IPS-18a (cell line): Measurements from ENCODE around the gene SKOR2.

ENCODE experiments used
- H3K27ac ChIP-seq: one replicate; pipeline ENCODE4 v1.5.1; 2013; ENCODE audit warnings: low read length
- H3K27me3 ChIP-seq: one replicate; pipeline ENCODE4 v1.6.1; 2013; ENCODE audit warnings: mild to moderate bottlenecking, low read length; ENCODE audit not compliant: control insufficient read depth, insufficient read depth
- H3K36me3 ChIP-seq: one replicate; pipeline ENCODE4 v1.6.1; 2013; ENCODE audit warnings: low read depth, low read length; ENCODE audit not compliant: control insufficient read depth
- H3K4me1 ChIP-seq: one replicate; pipeline ENCODE4 v1.6.1; 2013; ENCODE audit warnings: low read depth, low read length; ENCODE audit not compliant: control insufficient read depth
- H3K4me3 ChIP-seq: one replicate; pipeline ENCODE4 v1.5.1; 2013; ENCODE audit warnings: low read length
- H3K9ac ChIP-seq: one replicate; pipeline ENCODE4 v1.6.1; 2013; ENCODE audit warnings: mild to moderate bottlenecking, low read length, moderate library complexity
- H3K9me3 ChIP-seq: one replicate; pipeline ENCODE4 v1.6.1; 2013; ENCODE audit warnings: low read depth, low read length; ENCODE audit not compliant: control insufficient read depth

SKOR2 gene

GRCh38 chr18:47250391-47251046 lies 941 bp downstream of the SKOR2 start:
- peaks cover 94% of the 10 kb centered on the region for H3K27me3 ChIP-seq
- peaks cover 37% of the 10 kb centered on the region for H3K4me1 ChIP-seq
- no peak overlapping the region for H3K4me3 ChIP-seq
- H3K27ac ChIP-seq = no peak overlapping the region
- H3K9me3 ChIP-seq = no peaks in the 10 kb centered on the region
- no peaks in the 10 kb centered on the region for H3K36me3 ChIP-seq
- H3K9ac ChIP-seq = no peak overlapping the region

DNA sequence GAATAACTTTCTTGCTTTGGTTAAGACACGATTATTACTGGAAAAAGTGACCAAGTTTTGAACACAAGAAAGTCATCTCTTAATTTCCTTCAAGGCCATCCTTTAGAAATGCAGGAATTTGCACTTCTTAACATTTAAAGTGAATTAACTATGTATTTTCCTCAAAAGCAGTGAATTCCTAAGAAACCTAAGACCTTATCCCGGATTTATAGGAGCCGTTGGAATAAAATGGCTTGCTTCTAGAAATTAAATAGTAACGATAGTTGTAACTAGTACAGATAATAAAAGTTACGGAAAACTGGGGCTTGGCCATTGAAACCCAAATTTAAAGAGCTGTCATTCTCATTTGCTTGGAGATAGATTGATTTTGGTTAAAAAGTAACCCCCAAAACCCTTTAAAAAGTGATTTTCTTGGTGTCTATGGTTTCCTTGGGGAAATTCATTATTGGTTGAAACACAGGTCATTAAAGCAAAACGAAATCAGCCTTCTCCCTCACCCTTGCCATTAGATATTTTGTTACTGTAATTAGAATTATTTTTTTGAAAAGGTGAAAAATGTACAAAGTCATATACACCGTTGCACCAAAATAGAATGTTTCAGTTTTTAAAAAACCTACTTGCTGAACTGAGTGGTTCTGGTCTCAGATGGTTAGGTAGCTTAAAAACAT lies 2.0 kb downstream of the SKOR2 start:
- Histone ChIP-seq H3K9me3 (no peaks in the 10 kb centered on the region), H3K27ac (no peak overlapping the region), H3K4me1 (peaks cover 46% of the 10 kb centered on the region), H3K9ac (no peak overlapping the region), H3K36me3 (no peaks in the 10 kb centered on the region), H3K27me3 (peaks cover 94% of the 10 kb centered on the region), H3K4me3 (no peak overlapping the region)

GRCh38 chr18:47248604-47249313 lies 2.7 kb downstream of the SKOR2 start:
- H3K9ac ChIP-seq = no peak overlapping the region
- H3K27me3 ChIP-seq = peaks cover 91% of the 10 kb centered on the region
- no peak overlapping the region for H3K4me3 ChIP-seq
- H3K36me3 ChIP-seq = no peaks in the 10 kb centered on the region
- H3K27ac ChIP-seq = no peak overlapping the region
- H3K4me1 ChIP-seq = peaks cover 44% of the 10 kb centered on the region
- H3K9me3 ChIP-seq = no peaks in the 10 kb centered on the region

DNA sequence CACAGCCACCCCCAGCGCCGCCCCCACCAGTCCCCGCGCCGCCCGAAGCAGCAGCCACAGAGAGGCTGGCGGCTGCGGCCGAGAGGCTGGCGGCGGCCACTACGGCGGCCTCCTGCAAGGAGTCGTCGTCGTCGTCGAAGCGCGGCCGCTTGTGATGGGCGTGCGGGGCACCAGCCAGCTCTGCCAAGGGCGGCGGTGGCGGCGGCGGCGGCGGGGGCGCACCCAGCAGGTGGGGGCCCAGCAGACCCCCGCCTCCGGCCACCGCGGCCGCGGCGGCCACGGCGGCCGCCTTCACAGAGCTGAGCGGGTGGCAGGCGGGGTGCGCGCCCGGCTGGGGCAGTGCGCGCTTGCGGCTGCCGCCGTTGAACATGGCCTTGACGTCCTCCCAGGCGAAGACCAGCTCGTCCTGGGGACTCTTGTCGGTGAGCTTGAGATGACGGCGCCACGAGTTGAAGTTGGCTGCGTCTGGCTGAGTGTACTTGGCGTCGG lies 3.3 kb downstream of the SKOR2 start:
- H3K4me1 ChIP-seq = peaks cover 43% of the 10 kb centered on the region
- no peak overlapping the region for H3K27ac ChIP-seq
- peaks cover 85% of the 10 kb centered on the region for H3K27me3 ChIP-seq
- no peak overlapping the region for H3K4me3 ChIP-seq
- H3K9ac ChIP-seq = no peak overlapping the region
- H3K36me3 ChIP-seq = no peaks in the 10 kb centered on the region
- no peaks in the 10 kb centered on the region for H3K9me3 ChIP-seq

DNA sequence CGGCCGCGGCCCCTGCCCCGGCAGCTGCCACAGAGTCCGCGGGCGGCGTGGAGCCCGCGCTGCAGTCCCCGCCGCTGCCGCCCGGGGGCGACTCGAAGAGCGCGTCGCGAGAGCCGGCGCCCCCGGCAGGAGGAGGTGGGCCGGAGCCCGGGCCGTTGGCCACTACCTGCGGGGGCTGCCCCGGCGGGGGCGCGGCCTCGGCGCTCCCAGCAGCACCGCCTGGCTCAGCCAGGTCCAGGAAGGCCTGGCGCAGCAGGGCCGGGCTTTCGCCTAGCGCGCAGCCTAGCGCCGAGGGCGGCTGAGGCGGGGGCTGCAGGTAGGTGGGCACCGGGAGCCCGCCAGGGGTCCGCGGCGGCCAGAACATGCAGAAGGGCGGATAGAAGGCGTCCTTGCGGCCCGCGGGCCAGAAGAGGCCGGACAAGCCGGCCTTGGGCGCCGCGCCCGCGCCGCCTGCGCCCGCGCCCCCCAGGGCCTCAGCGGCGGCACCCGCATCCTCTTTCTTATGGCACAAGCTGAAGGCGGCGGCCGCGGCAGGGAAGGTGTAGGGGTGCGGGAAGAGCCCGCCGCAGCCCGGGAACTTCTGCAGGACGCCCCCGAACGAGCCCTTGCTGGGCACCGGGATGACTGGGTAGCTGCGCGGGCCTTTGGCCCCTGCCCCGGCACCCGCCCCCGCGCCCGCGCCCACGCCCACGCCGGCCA lies 3.9 kb downstream of the SKOR2 start:
- H3K27me3 ChIP-seq = peaks cover 79% of the 10 kb centered on the region
- H3K9me3 ChIP-seq = no peaks in the 10 kb centered on the region
- no peaks in the 10 kb centered on the region for H3K36me3 ChIP-seq
- H3K4me1 ChIP-seq = peaks cover 41% of the 10 kb centered on the region
- no peak overlapping the region for H3K9ac ChIP-seq
- no peak overlapping the region for H3K27ac ChIP-seq
- H3K4me3 ChIP-seq = no peak overlapping the region

GRCh38 chr18:47247036-47247415 lies 4.4 kb downstream of the SKOR2 start:
- Histone ChIP-seq H3K27me3 (peaks cover 74% of the 10 kb centered on the region), H3K4me3 (peak overlapping the region; percentile 44), H3K4me1 (peaks cover 39% of the 10 kb centered on the region), H3K36me3 (no peaks in the 10 kb centered on the region), H3K27ac (no peak overlapping the region), H3K9ac (no peak overlapping the region), H3K9me3 (no peaks in the 10 kb centered on the region)

GRCh38 chr18:47246027-47246971 lies 5.2 kb downstream of the SKOR2 start:
- Histone ChIP-seq H3K36me3 (no peaks in the 10 kb centered on the region), H3K9me3 (no peaks in the 10 kb centered on the region), H3K27ac (no peak overlapping the region), H3K27me3 (peaks cover 66% of the 10 kb centered on the region), H3K4me1 (peaks cover 36% of the 10 kb centered on the region), H3K9ac (no peak overlapping the region), H3K4me3 (peak overlapping the region; percentile 44)

DNA sequence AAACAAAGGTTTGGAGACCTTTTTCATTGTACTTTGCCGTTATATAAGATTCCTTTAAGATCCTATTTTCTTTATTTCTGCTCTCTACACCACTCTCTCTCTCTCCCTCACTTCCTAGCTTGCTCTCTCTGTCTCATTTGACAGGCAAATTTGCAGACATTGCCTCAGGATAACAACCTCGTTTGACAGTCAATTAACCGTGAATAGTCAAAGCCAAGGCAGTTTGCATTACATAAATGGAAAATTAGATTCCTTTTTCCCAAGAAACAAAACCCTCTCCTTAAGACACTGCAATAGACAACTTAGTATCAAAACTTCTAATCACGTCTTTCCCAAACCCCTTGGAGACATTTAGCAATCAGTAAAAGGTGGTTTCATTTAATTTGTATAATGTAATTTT lies 7.4 kb downstream of the SKOR2 start:
- no peak overlapping the region for H3K27ac ChIP-seq
- peaks cover 44% of the 10 kb centered on the region for H3K27me3 ChIP-seq
- H3K4me1 ChIP-seq = peaks cover 28% of the 10 kb centered on the region
- no peaks in the 10 kb centered on the region for H3K36me3 ChIP-seq
- no peaks in the 10 kb centered on the region for H3K9me3 ChIP-seq
- no peak overlapping the region for H3K4me3 ChIP-seq
- no peak overlapping the region for H3K9ac ChIP-seq

DNA sequence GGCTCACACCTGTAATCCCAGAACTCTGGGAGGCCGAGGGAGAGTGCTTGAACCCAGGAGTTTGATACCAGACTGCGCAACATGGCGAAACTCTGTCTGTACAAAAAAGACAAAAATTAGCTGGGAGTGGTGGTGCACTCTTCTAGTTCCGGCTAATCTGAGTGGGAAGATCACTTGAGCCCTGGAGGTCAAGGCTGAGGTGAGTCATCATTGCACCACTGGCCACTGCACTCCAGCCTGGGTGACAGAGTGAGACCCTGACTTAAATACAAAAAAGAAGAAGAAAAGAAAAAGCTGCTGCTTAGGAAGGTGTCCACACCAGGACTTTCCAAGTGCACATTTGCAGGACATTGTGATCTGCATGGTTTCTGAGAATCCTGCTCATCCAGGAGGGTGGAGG lies 16.4 kb downstream of the SKOR2 start:
- no peaks in the 10 kb centered on the region for H3K36me3 ChIP-seq
- H3K27me3 ChIP-seq = no peaks in the 10 kb centered on the region
- H3K4me1 ChIP-seq = peaks cover 4% of the 10 kb centered on the region
- no peaks in the 10 kb centered on the region for H3K9me3 ChIP-seq
- H3K4me3 ChIP-seq = no peak overlapping the region
- H3K9ac ChIP-seq = no peak overlapping the region
- no peak overlapping the region for H3K27ac ChIP-seq

DNA sequence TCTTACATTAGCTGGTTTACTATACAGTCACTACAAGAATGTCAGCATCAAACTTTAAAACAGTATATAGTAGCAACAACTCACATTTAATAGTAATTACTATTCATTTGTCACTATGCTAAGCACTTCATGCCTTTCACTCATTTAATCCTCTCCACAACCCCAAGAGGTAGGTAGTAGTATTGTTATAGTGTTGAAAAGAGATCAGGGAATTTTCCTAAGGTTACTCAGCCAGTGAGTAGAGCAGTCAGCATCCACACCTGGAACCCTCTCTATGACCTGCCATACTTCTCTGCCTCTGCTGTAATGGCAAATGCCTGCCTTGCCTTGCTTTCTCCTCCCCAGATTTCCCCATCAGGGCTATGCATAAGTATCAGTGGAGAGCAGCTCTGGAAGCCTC lies 24.8 kb downstream of the SKOR2 start:
- Histone ChIP-seq H3K4me1 (no peaks in the 10 kb centered on the region), H3K36me3 (no peaks in the 10 kb centered on the region), H3K9me3 (no peaks in the 10 kb centered on the region), H3K27me3 (no peaks in the 10 kb centered on the region), H3K27ac (no peak overlapping the region), H3K4me3 (no peak overlapping the region), H3K9ac (no peak overlapping the region)
